AG09319 (cell line): ENCODE results near the gene PLCG2.
"Not testable (repeated sequence)": the region's sequence is repeated elsewhere in the genome, so short reads cannot be mapped to it uniquely, and the experiment has no call there.

Source experiments
- DNase-seq: peaks from one replicate; pipeline ENCODE4 v3.0.0-alpha.2; 2010; ENCODE audit warnings: low read depth; ENCODE audit errors: extremely low read depth
- CTCF ChIP-seq: IDR thresholded peaks from 2 replicates; pipeline ENCODE4 v1.5.1; 2011; ENCODE audit warnings: low read depth, mild to moderate bottlenecking, inconsistent platforms, low read length, moderate library complexity

Gene PLCG2

GRCh38 chr16:81975637-81976036 lies 196.5 kb downstream of the PLCG2 start:
- no peak for DNase-seq
- no peak for TF ChIP-seq CTCF

GRCh38 chr16:81977335-81977942 lies 198.3 kb downstream of the PLCG2 start:
- not testable (repeated sequence) for DNase-seq

- no peak for DNase-seq
- no peak for TF ChIP-seq CTCF
Observed at GRCh38 chr16:81987121-81987520, 208.0 kb downstream of the PLCG2 start.

GRCh38 chr16:81987706-81988105 lies 208.6 kb downstream of the PLCG2 start:
- no peak for DNase-seq
- TF ChIP-seq CTCF = no peak

- no peak for TF ChIP-seq CTCF
- no peak for DNase-seq
Observed at GRCh38 chr16:81992859-81993258, 213.8 kb downstream of the PLCG2 start.

GRCh38 chr16:81994485-81994884 lies 215.4 kb downstream of the PLCG2 start:
- DNase-seq = no peak
- no peak for TF ChIP-seq CTCF

- no peak for TF ChIP-seq CTCF
- DNase-seq = no peak
Observed at GRCh38 chr16:81995651-81996050, 216.6 kb downstream of the PLCG2 start.
